ENCODE measurements around the gene SSTR4. TPM values are rescaled to one million over a fixed set of nuclear protein-coding genes. Genes with fewer than 3 reads are reported as not detected.

SSTR4 gene
- total and polyA plus RNA-seq, 2 of the 13 experiments (the other 11 are each of a cell fraction or from before 2014, with no cell fraction given), result not detected

DNA sequence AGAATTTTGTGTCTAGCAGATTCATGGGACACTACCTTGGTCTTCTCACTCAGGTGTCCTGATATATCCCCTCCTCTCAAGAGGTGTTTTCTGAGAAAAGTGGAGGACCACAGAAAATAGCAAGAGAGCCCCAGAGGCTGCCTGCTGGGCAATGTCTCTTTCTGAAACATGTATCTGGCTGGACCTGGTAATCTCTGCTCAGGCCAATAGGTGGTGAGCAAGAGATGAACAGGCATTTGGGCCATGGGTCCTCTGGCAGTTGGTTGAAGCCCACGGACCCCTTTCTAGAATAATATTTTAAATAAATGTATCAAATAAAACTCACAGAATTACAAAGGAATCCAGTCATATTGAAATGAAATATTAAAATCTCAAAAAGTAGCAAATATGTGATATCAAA, 23.1 kb downstream of the SSTR4 start:
- BruUV-seq (replicated peaks), result no TSS peak
- Histone ChIP-seq H3K27ac (ENCODE audit: extremely low read length, insufficient read depth, low read length) (no peak overlapping the region), H4K20me1 (ENCODE audit: insufficient read depth, low read length) (no peaks in the 10 kb centered on the region), H3K4me2 (ENCODE audit: low read depth, low read length) (no peak overlapping the region), H3K4me3 (replicated peaks in 1 of 3; ENCODE audit: insufficient read depth in 1 of 3, low read depth in 2 of 3, low read length in 3 of 3) (no peak overlapping the region), H3K36me3 (replicated peaks in 1 of 2; ENCODE audit: control insufficient read depth in 1 of 2, insufficient read depth in 2 of 2, low read length in 2 of 2) (no peaks in the 10 kb centered on the region), H3K79me2 (ENCODE audit: insufficient read depth, low read length) (no peaks in the 10 kb centered on the region), H3K9me3 (ENCODE audit: low read length) (no peaks in the 10 kb centered on the region), H3K27me3 (ENCODE audit: control insufficient read depth in 1 of 2, insufficient read depth in 2 of 2, low read length in 2 of 2) (peaks cover 0 to 4% of the 10 kb centered on the region in 2 experiments; a peak in 1 of 5 replicates), H3K4me1 (ENCODE audit: insufficient read depth, low read length) (no peaks in the 10 kb centered on the region), H2AFZ (ENCODE audit: low read length) (no peak overlapping the region), H3K9ac (ENCODE audit: insufficient read depth, low read depth, low read length) (no peak overlapping the region)
- ChIA-PET POLR2A (no interaction called here), CTCF (ENCODE audit: low intra/inter-chr PET ratio, low total read pairs) (no interaction called here)
- no peak for DNase-seq (ENCODE audit: low spot score)
- intact Hi-C loops (cut with micrococcal nuclease; ENCODE audit: unreplicated experiment) (no loop called here), in situ Hi-C loops (cut with HindIII; ENCODE audit: extremely low pct_ligation_motif_present, low pct_unique_long_range_greater_than_20kb) (no loop called here)
- TF ChIP-seq ZNF335 (CRISPR knock-in tag; IDR thresholded peaks at IDR 0.05), result no peak
- TF ChIP-seq ZFX (CRISPR knock-in tag; IDR thresholded peaks at IDR 0.05; ENCODE audit: low read depth), result no peak
- TF ChIP-seq NR2C2 (CRISPR knock-in tag; IDR thresholded peaks at IDR 0.05; ENCODE audit: borderline replicate concordance), result no peak
- no peak for TF ChIP-seq YEATS4 (CRISPR knock-in tag; IDR thresholded peaks at IDR 0.05; ENCODE audit: borderline replicate concordance)
- TF ChIP-seq ZSCAN31 (CRISPR knock-in tag; IDR thresholded peaks at IDR 0.05; ENCODE audit: low read depth), result no peak
- TF ChIP-seq, protein P1, sequence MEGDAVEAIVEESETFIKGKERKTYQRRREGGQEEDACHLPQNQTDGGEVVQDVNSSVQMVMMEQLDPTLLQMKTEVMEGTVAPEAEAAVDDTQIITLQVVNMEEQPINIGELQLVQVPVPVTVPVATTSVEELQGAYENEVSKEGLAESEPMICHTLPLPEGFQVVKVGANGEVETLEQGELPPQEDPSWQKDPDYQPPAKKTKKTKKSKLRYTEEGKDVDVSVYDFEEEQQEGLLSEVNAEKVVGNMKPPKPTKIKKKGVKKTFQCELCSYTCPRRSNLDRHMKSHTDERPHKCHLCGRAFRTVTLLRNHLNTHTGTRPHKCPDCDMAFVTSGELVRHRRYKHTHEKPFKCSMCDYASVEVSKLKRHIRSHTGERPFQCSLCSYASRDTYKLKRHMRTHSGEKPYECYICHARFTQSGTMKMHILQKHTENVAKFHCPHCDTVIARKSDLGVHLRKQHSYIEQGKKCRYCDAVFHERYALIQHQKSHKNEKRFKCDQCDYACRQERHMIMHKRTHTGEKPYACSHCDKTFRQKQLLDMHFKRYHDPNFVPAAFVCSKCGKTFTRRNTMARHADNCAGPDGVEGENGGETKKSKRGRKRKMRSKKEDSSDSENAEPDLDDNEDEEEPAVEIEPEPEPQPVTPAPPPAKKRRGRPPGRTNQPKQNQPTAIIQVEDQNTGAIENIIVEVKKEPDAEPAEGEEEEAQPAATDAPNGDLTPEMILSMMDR (CRISPR knock-in tag; IDR thresholded peaks at IDR 0.05), result peak; percentile 19; the same call in 1 of the 2 replicates
- TF ChIP-seq STAG1 (CRISPR knock-in tag; IDR thresholded peaks at IDR 0.05), result peak; percentile 32; the same call in 1 of the 2 replicates
- TF ChIP-seq KDM4B (CRISPR knock-in tag; IDR thresholded peaks at IDR 0.05), result no peak
- TF ChIP-seq ZNF549 (CRISPR knock-in tag; IDR thresholded peaks at IDR 0.05), result no peak
- no peak for TF ChIP-seq ZFP36L1 (CRISPR knock-in tag; IDR thresholded peaks at IDR 0.05)
- no peak for TF ChIP-seq SMAD3 (CRISPR knock-in tag; IDR thresholded peaks at IDR 0.05)
- TF ChIP-seq ZNF547 (CRISPR knock-in tag; IDR thresholded peaks at IDR 0.05), result no peak
- TF ChIP-seq, protein P2, sequence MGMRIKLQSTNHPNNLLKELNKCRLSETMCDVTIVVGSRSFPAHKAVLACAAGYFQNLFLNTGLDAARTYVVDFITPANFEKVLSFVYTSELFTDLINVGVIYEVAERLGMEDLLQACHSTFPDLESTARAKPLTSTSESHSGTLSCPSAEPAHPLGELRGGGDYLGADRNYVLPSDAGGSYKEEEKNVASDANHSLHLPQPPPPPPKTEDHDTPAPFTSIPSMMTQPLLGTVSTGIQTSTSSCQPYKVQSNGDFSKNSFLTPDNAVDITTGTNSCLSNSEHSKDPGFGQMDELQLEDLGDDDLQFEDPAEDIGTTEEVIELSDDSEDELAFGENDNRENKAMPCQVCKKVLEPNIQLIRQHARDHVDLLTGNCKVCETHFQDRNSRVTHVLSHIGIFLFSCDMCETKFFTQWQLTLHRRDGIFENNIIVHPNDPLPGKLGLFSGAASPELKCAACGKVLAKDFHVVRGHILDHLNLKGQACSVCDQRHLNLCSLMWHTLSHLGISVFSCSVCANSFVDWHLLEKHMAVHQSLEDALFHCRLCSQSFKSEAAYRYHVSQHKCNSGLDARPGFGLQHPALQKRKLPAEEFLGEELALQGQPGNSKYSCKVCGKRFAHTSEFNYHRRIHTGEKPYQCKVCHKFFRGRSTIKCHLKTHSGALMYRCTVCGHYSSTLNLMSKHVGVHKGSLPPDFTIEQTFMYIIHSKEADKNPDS (CRISPR knock-in tag; IDR thresholded peaks at IDR 0.05), result no peak
- TF ChIP-seq, protein P3, sequence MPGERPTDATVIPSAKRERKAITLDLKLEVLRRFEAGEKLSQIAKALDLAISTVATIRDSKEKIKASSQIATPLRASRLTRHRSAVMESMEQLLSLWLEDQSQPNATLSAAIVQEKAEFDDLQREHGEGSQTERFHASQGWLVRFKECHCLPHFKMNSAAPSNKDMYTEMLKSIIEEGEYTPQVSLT (CRISPR knock-in tag; IDR thresholded peaks at IDR 0.05; ENCODE audit: borderline replicate concordance, low read depth), result no peak
- 4% methylated on average over 1 of the region's 1 CpG for WGBS (ENCODE audit: low lambda C conversion rate)
- ATAC-seq, result no peak
- FAIRE-seq, result no peak

Data from HepG2 (cell line).